ENCODE data around the gene WDR38.

Gene WDR38

GRCh38 chr9:124886866-124887492, 33.7 kb downstream of the WDR38 start:
- Histone ChIP-seq H3K27me3 (no peaks in the 10 kb centered on the region), H3K4me1 (no peaks in the 10 kb centered on the region), H3K27ac (no peak overlapping the region), H3K4me3 (no peak overlapping the region), H3K9me3 (no peaks in the 10 kb centered on the region), H3K36me3 (peaks cover 47 to 97% (median 87%) of the 10 kb centered on the region in 3 donors)
- intact Hi-C loops (cut with DNase I; ENCODE audit: low total_unique reads) = no loop called here
- no peak for DNase-seq
- no peak for TF ChIP-seq CTCF (IDR thresholded peaks at IDR 0.05)

- no peaks in the 10 kb centered on the region for H3K4me1 ChIP-seq
- no peak for DNase-seq
- no peak for TF ChIP-seq CTCF (IDR thresholded peaks at IDR 0.05)
- H3K4me3 ChIP-seq = no peak overlapping the region
- H3K27me3 ChIP-seq = no peaks in the 10 kb centered on the region
- intact Hi-C loops (cut with DNase I; ENCODE audit: low total_unique reads) = no loop called here
- no peak overlapping the region for H3K27ac ChIP-seq
- H3K9me3 ChIP-seq = no peaks in the 10 kb centered on the region
- peaks cover 47 to 97% (median 87%) of the 10 kb centered on the region in 3 donors for H3K36me3 ChIP-seq
Observed at GRCh38 chr9:124887832-124888231, 34.6 kb downstream of the WDR38 start.

GRCh38 chr9:124889006-124889405, 35.7 kb downstream of the WDR38 start:
- Histone ChIP-seq H3K27ac (no peak overlapping the region), H3K36me3 (peaks cover 58 to 98% (median 92%) of the 10 kb centered on the region in 3 donors), H3K4me3 (no peak overlapping the region), H3K9me3 (no peaks in the 10 kb centered on the region), H3K4me1 (no peaks in the 10 kb centered on the region), H3K27me3 (no peaks in the 10 kb centered on the region)
- no peak for DNase-seq
- TF ChIP-seq CTCF (IDR thresholded peaks at IDR 0.05) = no peak
- intact Hi-C loops (cut with DNase I; ENCODE audit: low total_unique reads) = no loop called here

GRCh38 chr9:124890179-124890578, 36.9 kb downstream of the WDR38 start:
- intact Hi-C loops (cut with DNase I; ENCODE audit: low total_unique reads) = no loop called here
- Histone ChIP-seq H3K4me1 (no peaks in the 10 kb centered on the region), H3K27me3 (no peaks in the 10 kb centered on the region), H3K4me3 (no peak overlapping the region), H3K36me3 (peaks cover 59 to 96% (median 84%) of the 10 kb centered on the region in 3 donors), H3K9me3 (no peaks in the 10 kb centered on the region), H3K27ac (no peak overlapping the region)
- DNase-seq = no peak
- no peak for TF ChIP-seq CTCF (IDR thresholded peaks at IDR 0.05)

GRCh38 chr9:124894035-124894740, 40.9 kb downstream of the WDR38 start:
- intact Hi-C loops (cut with DNase I; ENCODE audit: low total_unique reads) = no loop called here
- no peak for TF ChIP-seq CTCF (IDR thresholded peaks at IDR 0.05)
- peaks cover 43 to 94% (median 66%) of the 10 kb centered on the region in 3 donors for H3K36me3 ChIP-seq
- no peak overlapping the region for H3K27ac ChIP-seq
- H3K4me1 ChIP-seq = no peaks in the 10 kb centered on the region
- H3K9me3 ChIP-seq = no peaks in the 10 kb centered on the region
- no peaks in the 10 kb centered on the region for H3K27me3 ChIP-seq
- no peak for DNase-seq
- no peak overlapping the region for H3K4me3 ChIP-seq

Data from tibial artery (tissue), 4 donors.